Left hindlimb (tissue), 1 donor: Measurements from ENCODE around the gene PDXK.
A peak's percentile ranks its signal among the peaks of the same experiment; 100 is the strongest.

ENCODE experiments used
- DNase-seq: peaks from one replicate; pipeline ENCODE4 v3.0.0-alpha.2; 2018

PDXK gene

GRCh38 chr21:43808832-43809251 is 89.9 kb downstream of the PDXK start:
- no peak for DNase-seq

DNA sequence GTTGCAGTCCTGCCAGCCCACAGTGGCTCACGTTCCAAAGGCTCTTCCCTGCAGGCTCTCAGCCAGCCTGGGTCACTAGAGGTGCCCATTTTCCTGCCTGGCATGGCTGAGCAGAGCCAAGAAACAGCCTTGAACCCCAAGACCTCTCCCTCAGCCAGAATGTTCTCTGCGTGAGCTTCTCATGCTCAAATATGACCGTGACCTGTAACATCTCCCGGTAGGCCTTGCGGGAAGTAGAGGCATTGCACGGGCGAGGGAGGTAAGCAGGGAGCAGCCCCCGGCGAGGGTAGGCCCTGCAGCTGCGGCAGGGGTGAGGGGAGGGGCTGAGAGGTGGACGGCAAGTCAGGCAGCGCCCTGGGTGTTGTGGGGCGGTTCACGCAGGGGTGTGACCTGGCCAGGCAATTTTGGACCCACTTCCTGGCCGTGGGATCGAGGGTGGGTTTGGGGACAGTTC is 90.4 kb downstream of the PDXK start:
- no peak for DNase-seq

DNA sequence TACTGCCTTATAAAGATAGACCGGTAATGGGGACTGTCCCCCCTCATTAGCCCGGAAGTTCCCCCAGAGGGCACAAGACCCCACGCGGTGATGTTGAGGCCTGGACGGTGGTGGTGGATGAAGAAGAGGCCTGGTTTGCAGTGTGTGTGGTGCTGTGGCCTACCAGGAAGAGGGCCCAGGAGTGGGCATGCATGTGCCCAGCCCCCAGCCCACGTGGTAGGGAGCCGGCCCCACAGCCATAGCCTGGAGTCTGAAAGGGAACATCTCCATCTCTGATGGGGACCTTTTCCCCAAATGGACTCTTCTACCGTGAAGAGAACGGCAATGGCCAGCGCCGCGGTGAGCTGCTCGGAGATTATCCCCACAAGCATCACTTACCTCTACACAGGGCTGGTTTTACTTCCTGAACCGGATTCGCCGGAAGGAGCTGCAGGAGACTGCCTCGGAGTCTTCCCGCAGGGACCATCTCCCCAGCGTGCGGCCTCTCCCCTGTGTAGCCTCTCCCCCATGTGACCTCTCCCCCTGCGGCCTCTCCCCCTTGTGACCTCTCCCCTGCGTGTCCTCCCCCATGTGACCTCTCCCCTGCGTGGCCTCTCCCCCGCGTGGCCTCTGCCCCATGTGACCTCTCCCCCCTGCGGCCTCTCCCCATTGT is 91.0 kb downstream of the PDXK start:
- no peak for DNase-seq

DNA sequence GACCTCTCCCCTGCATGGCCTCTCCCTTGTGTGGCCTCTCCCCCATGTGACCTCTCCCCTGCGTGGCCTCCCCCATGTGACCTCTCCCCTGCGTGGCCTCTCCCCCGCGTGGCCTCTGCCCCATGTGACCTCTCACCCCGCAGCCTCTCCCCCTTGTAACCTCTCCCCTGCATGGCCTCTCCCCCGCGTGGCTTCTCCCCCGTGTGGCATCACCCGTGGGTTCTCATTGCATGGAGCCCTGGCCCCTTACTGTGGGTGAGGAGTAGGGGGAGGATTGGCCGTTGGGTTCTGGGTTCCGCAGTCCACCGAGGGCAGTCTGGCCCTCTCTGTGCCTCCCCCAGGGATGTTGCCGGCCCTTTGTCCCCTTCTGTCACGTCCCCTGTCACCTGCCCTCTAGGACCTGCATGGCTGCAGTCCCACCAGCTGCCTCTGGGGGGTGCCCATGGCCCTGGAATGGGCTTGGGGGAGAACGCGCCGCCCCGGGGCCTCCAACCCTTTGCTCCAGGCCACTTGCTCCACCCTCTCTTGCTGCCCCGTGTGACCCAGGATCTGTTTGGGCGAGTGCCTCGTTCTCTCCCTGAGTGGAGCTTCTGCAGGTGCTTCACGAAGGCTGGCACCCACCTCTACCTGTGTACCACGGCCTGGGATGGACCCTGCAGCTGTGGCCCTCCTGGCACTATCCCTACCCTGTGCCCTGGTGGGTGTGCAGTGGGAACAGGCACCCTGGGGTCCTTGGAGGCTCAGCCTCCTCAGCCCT is 91.8 kb downstream of the PDXK start:
- DNase-seq, result peak; percentile 77

DNA sequence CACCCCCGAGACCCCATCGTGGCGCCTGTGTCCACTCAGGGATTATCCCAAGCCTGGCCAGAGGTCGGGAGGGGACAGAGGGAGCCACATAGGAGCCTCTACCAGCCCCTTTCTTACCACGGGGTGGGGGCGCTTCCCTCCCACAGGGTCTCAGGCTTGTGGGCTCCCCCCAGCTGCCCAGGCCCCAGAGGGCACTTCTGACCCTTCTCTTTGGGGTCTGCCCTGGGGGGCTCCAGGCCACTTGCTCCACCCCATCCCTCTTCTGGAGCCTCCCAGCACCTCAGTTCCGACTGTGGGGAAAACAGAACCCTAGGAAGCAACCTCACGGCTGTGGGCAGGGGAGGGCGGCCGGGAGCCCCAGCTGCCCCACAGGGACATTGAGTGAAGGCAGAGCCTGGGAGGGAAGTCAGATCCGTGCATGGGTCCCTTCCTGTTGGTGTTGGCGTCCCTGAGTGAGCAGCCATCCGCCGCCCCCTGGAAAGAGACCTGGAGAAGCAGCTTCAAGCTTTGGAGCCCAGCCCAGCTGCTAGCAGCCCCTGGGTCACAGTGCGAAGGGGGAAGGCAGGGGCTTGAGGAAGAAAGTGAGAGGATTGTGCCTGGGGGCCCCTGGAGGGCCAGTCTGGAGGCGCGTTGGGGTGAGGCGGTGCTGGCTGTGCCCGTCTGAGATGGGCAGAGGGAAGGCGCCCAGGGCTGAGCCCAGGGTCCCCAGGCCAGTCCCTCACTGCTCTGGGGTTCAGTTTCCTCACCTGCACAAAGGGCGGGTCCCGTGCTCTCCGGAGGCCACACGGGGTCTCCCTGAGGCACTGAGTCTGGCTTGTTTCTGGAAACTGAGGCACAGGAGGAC is 92.6 kb downstream of the PDXK start:
- no peak for DNase-seq
